Stimulated activated CD4-positive, alpha-beta T cell treated with anti-CD3 and anti-CD28 coated beads, Interleukin-1b, Interleukin-23, amount 100 ng/mL, for 24 hours (primary cell): ENCODE measurements around the gene SUDS3.
"Not testable (repeated sequence)": the region's sequence is repeated elsewhere in the genome, so short reads cannot be mapped to it uniquely, and the experiment has no call there.

ENCODE experiments used
- DNase-seq, 4 experiments: peaks; one replicate each; pipeline ENCODE4 v3.0.0-alpha.2; 2020; ENCODE audit warnings: low read depth in 4 of 4, low spot score in 1 of 4

SUDS3 gene, protein sequence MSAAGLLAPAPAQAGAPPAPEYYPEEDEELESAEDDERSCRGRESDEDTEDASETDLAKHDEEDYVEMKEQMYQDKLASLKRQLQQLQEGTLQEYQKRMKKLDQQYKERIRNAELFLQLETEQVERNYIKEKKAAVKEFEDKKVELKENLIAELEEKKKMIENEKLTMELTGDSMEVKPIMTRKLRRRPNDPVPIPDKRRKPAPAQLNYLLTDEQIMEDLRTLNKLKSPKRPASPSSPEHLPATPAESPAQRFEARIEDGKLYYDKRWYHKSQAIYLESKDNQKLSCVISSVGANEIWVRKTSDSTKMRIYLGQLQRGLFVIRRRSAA

DNA sequence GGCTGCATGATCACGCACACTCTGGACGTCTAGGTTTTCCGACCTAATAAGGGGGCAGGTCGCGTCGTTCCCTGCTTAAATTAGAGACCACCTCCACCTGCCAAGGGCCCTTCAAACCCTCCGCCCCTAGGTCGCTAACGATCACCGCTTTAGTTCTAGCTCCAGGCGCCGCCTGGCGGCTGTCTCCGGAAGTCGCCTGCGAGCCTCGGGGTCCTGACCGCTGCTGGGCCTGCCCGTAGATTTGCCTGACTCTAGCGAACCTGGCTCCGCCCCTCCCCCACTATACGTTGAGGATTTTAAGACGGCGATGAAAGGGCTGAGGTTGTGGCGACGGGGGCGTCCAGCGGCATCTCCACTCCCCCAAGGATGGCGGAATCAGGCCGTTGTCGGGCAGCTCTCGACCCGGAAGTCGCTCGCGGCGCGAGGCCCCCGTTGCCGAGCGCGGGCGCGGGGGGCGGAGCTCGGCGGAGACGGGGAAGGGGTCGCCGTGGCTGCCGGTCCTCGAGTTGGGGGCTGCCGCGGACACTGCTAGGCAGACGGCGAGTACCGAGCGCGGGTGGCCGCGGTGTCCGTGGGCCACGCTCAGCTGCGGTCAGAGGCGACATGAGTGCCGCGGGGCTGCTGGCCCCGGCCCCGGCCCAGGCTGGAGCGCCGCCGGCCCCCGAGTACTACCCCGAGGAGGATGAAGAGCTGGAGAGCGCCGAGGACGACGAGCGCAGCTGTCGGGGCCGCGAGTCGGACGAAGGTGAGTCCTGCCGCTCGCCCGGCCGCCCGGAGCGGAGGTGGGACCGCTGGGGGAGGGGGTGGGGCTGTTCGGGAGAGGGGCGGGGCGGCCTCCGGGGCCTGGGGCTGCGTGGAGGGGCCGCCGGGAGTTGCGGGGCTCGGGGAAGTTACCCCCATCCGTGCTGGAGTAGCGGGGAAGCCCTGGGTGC, at the start of gene SUDS3:
Gene SUDS3, plus strand, starts transcription at position 467 of the 932 bp plus-strand sequence. Its CDS starts 137 bp downstream, at position 604.
- peak; percentile 86 to 95 (median 90) for DNase-seq

DNA sequence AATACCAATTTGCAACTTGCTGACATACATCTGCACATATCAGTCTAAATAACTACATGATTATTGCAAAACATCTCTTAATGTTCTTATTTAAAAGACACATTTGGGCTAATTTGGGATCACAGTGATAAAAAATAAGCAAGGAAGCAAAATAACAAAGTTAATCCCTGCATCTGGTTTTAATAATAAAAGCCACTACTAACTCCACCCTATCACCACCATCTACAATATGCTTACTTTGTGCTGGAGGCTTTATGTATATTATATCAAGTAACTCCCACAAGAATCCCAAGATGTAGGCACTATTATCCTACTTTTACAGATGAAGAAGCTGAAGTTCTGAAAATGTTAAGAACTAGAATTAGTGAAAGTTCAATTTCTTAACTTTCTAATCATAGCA, 49.4 kb upstream of the SUDS3 start:
- DNase-seq: no peak

- DNase-seq: no peak
These were observed 49.0 kb upstream of the SUDS3 start for GRCh38 chr12:118327391-118327790.

DNA sequence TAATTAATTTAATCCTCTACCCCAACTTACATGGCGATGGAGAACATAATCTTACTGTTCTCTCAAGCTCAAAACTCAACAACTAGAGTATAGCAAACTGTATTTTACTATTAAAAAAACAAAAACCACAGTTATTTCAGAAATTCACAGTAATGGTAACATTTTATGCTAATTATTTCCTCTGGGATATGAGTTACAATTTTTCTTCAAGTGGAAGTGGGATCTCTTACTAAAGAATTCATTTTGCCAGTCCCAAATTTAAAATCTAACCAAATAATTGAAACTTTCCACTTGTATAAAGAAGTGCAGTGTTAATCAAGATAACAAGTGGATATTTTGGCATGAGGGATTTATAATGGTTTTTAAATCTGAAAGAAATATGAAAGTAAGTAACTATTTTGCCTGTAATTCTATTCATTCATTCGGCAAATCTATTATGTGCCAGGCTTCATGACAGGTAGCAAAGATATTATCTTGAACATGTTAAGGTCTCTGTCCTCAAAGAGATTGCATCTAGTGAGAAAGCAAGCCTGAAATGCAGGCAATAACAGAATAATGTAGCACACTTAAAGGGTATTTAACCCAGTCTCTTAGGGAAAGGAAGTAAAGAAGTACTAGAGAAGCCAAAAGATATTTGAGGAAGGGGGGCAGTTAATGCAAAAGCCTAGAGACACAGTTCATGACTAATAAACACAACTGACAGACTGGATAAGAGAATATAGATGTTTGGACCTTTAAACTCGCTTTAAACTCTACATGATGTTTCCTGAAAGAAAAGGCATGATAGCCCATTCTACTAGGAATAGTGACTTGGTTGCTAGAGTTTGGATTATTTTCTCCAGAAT, 47.6 kb upstream of the SUDS3 start:
- no peak for DNase-seq

DNA sequence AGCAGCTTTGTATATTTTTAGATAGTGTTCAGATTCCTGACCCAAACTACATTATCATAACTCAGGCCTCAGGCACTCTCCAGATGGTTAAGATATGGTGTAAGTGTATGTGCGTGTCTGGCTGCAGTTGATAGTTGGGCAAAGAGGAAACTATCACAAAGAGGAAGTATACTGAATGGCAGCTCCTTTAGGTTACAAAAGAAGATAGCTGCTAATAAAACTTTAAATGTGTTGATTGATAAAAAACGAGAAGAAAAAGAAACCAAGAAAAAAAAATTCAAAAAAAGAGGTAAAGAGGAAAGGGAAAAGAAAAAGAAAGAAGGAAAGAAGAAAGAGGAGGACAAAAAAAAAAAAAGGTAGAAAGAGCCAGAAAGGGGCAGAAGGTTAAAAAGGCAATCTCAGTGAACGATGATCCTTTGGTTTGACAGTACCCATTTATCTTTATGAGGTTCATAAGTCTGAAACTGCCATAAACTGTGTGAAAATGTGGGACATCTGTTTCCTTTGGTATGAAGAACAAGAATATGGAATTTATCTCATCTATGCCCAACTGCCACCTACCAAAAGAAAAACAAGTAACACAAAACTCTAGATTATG, 45.8 kb upstream of the SUDS3 start:
- DNase-seq: no peak

- no peak for DNase-seq
These were observed 43.8 kb upstream of the SUDS3 start for GRCh38 chr12:118332511-118332910.

DNA sequence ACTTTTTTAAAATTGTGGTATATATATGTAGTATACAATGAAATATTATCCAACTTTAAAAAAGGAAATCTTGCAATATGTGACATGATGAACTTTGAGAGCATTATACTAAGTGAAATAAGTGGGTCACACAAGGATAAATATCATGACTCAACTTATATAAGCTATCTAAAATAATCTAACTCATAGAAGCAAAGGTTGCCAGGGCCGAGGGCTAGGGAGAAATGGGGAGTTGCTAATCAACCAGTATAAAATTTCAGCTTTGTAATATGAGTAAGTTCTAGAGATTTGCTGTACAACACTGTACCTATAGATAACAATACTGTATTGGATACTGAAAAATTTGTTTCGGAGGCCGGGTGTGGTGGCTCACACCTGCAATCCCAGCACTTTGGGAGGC, 42.1 kb upstream of the SUDS3 start:
- DNase-seq: no peak

- DNase-seq: no peak
These were observed 41.3 kb upstream of the SUDS3 start for GRCh38 chr12:118334939-118335567.

- no peak for DNase-seq
These were observed 40.2 kb upstream of the SUDS3 start for GRCh38 chr12:118336123-118336522.

GRCh38 chr12:118337194-118337838, 39.0 kb upstream of the SUDS3 start:
- DNase-seq: no peak

DNA sequence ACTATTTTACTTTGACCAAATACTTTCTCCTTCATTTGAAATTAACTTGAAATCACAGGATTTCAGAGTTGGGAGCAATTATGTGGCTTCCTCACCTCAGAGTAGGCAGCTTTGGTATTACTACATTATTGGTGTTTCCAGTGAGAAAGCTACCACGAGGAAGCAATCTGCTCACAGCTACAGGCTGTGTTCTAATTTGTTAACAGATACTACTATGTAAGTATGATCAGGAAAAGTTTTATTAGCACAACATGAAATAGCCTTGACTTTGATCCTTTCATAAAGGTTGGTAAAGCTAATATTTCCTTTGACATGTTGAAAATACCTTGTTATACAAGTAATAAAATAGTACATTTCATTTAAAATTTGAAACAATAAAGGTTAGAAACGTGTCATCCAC, 34.3 kb upstream of the SUDS3 start:
- no peak for DNase-seq

GRCh38 chr12:118344829-118345228, 31.5 kb upstream of the SUDS3 start:
- no peak for DNase-seq

- no peak for DNase-seq
These were observed 31.0 kb upstream of the SUDS3 start for GRCh38 chr12:118345355-118345754.

DNA sequence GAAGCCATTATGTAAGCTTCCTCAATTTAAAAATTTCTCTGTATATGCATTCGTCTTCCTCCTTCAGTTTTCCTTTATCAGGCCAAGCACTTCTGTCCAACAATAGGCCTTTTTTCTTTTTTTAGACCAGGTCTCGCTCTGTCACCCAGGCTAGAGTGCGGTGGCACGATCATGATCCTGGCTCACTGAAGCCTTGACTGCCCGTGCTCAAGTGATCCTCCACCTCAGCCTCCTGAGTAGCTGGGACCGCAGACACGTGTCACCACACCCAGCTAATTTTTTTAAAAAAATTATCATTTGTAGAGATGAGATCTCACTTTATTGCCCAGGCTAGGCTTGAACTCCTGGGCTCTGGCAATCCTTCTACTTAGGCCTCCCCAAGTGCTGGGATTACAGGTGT, 29.5 kb upstream of the SUDS3 start:
- DNase-seq: no peak

DNA sequence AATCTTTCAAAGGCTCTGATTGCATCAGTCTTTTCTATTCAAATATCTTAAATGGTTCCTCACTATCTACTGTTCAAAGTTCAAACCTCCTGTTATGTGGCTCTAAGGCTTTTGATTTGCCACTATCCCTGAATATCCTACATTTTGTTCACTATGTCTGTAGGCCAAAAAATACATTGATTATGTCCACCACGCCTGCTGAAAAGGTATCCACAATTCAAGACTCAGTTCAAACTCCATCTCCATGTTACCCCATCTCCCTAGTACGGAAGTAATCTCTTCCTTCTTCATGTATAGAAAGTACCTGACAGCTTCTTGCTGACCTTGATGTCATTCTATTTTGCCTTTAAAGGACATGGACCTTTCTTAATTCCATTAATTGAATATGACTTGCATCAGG, 28.4 kb upstream of the SUDS3 start:
- no peak for DNase-seq

GRCh38 chr12:118350908-118351559, 25.3 kb upstream of the SUDS3 start:
- no peak for DNase-seq

GRCh38 chr12:118353721-118354120, 22.6 kb upstream of the SUDS3 start:
- DNase-seq: no peak

DNA sequence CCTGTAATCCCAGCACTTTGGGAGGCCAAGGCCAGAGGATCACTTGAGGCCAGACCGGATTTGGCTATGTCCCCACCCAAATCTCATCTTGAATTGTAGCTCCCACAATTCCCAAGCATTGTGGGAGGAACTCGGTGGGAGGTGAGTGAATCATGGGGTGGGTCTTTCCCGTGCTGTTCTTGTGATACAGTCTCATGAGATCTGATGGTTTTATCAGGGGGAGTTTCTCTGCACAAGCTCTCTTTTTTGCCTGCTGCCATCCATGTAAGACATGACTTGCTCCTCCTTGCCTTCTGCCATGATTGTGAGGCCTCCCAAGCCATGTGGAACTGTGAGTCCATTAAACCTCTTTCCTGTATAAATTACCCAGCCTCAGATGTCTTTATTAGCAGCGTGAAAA, 21.9 kb upstream of the SUDS3 start:
- not testable (repeated sequence) for DNase-seq

- no peak for DNase-seq
These were observed 21.5 kb upstream of the SUDS3 start for GRCh38 chr12:118354903-118355302.
